Calu3 (cell line): ENCODE measurements around the gene DGLUCY. TPM values are rescaled to one million over a fixed set of nuclear protein-coding genes. Genes with fewer than 3 reads are reported as not detected.

Experiments used
- BruUV-seq: library from RNA; stranded (reverse); fragments of 400-500 nt; replicated peaks from 2 replicates; lab custom pipeline; 2021; lab: Mats Ljungman, UMichigan
- CTCF ChIA-PET: fragments of 300-600 bp; sonication (Branson Sonifier 250); formaldehyde crosslinking; loops from one replicate; lab custom pipeline; 2022; ENCODE audit warnings: antibody characterized with exemption; lab: Charles Lee
- DNase-seq: peaks from one replicate; pipeline ENCODE4 v3.0.0; 2022
- H3K27ac Mint-ChIP-seq: one replicate; pipeline ENCODE4 v1.8.0; 2022; ENCODE audit warnings: mixed read lengths; ENCODE audit not compliant: unreplicated experiment
- H3K27me3 Mint-ChIP-seq: one replicate; pipeline ENCODE4 v1.8.0; 2022; ENCODE audit warnings: mixed read lengths; ENCODE audit not compliant: unreplicated experiment
- H3K36me3 Mint-ChIP-seq: one replicate; pipeline ENCODE4 v1.8.0; 2022; ENCODE audit warnings: mild to moderate bottlenecking, moderate library complexity, mixed read lengths; ENCODE audit not compliant: insufficient read depth, unreplicated experiment
- H3K4me1 Mint-ChIP-seq: one replicate; pipeline ENCODE4 v1.8.0; 2022; ENCODE audit warnings: mild to moderate bottlenecking, low read depth, mixed read lengths; ENCODE audit not compliant: unreplicated experiment
- H3K4me3 Mint-ChIP-seq: one replicate; pipeline ENCODE4 v1.8.0; 2022; ENCODE audit warnings: mild to moderate bottlenecking, low read depth, moderate library complexity, mixed read lengths; ENCODE audit not compliant: unreplicated experiment
- H3K9me3 Mint-ChIP-seq: one replicate; pipeline ENCODE4 v1.8.0; 2022; ENCODE audit warnings: low read depth, mixed read lengths; ENCODE audit not compliant: unreplicated experiment
- CTCF ChIP-seq: fragments of 200-600 bp; IDR thresholded peaks from one replicate; pipeline ENCODE4 v1.8.0; 2022; ENCODE audit warnings: antibody characterized with exemption; ENCODE audit not compliant: unreplicated experiment
- intact Hi-C: fragments of 100-400 bp; cut with micrococcal nuclease; formaldehyde crosslinking; loops from one replicate; pipeline ENCODE4 v1.10.0; 2022; ENCODE audit not compliant: unreplicated experiment
- total RNA-seq: library from RNA; stranded (reverse); gene quantifications from 2 replicates; pipeline ENCODE4 v1.2.3, GENCODE V29; 2022

Gene DGLUCY
- total RNA-seq, 1 experiment from 2014 or later, result 69.3 TPM

GRCh38 chr14:91167380-91167770, 53.5 kb downstream of the DGLUCY start:
- H3K4me1 Mint-ChIP-seq, result no peaks in the 10 kb centered on the region
- BruUV-seq, result no TSS peak
- no peak for TF ChIP-seq CTCF
- H3K4me3 Mint-ChIP-seq, result no peak overlapping the region
- H3K27me3 Mint-ChIP-seq, result no peaks in the 10 kb centered on the region
- no peak overlapping the region for H3K27ac Mint-ChIP-seq
- DNase-seq, result no peak
- no peaks in the 10 kb centered on the region for H3K36me3 Mint-ChIP-seq
- intact Hi-C loops, result no loop called here
- CTCF ChIA-PET, result no interaction called here
- H3K9me3 Mint-ChIP-seq, result no peaks in the 10 kb centered on the region

GRCh38 chr14:91169951-91170350, 56.1 kb downstream of the DGLUCY start:
- CTCF ChIA-PET, result no interaction called here
- BruUV-seq, result no TSS peak
- H3K9me3 Mint-ChIP-seq, result no peaks in the 10 kb centered on the region
- H3K36me3 Mint-ChIP-seq, result peaks cover 7% of the 10 kb centered on the region
- DNase-seq, result no peak
- no peak overlapping the region for H3K4me3 Mint-ChIP-seq
- intact Hi-C loops, result no loop called here
- no peak overlapping the region for H3K27ac Mint-ChIP-seq
- H3K4me1 Mint-ChIP-seq, result no peaks in the 10 kb centered on the region
- no peaks in the 10 kb centered on the region for H3K27me3 Mint-ChIP-seq
- TF ChIP-seq CTCF, result no peak

GRCh38 chr14:91170504-91171121, 56.7 kb downstream of the DGLUCY start:
- intact Hi-C loops, result no loop called here
- no peaks in the 10 kb centered on the region for H3K9me3 Mint-ChIP-seq
- H3K4me1 Mint-ChIP-seq, result no peaks in the 10 kb centered on the region
- no peak overlapping the region for H3K27ac Mint-ChIP-seq
- BruUV-seq, result no TSS peak
- TF ChIP-seq CTCF, result no peak
- CTCF ChIA-PET, result no interaction called here
- no peak overlapping the region for H3K4me3 Mint-ChIP-seq
- H3K27me3 Mint-ChIP-seq, result no peaks in the 10 kb centered on the region
- DNase-seq, result no peak
- H3K36me3 Mint-ChIP-seq, result peaks cover 9% of the 10 kb centered on the region

GRCh38 chr14:91171291-91171690, 57.4 kb downstream of the DGLUCY start:
- H3K27me3 Mint-ChIP-seq, result no peaks in the 10 kb centered on the region
- H3K36me3 Mint-ChIP-seq, result peaks cover 9% of the 10 kb centered on the region
- TF ChIP-seq CTCF, result no peak
- H3K9me3 Mint-ChIP-seq, result no peaks in the 10 kb centered on the region
- H3K27ac Mint-ChIP-seq, result no peak overlapping the region
- DNase-seq, result no peak
- CTCF ChIA-PET, result interaction anchor here (0.9 kb wide), 1 partner anchor 24 kb away, joined by 3 read pairs; no protein-coding TSS in a partner anchor
- intact Hi-C loops, result no loop called here
- H3K4me3 Mint-ChIP-seq, result no peak overlapping the region
- no TSS peak for BruUV-seq
- no peaks in the 10 kb centered on the region for H3K4me1 Mint-ChIP-seq
